ENCODE results near the gene MYH4.

DNA sequence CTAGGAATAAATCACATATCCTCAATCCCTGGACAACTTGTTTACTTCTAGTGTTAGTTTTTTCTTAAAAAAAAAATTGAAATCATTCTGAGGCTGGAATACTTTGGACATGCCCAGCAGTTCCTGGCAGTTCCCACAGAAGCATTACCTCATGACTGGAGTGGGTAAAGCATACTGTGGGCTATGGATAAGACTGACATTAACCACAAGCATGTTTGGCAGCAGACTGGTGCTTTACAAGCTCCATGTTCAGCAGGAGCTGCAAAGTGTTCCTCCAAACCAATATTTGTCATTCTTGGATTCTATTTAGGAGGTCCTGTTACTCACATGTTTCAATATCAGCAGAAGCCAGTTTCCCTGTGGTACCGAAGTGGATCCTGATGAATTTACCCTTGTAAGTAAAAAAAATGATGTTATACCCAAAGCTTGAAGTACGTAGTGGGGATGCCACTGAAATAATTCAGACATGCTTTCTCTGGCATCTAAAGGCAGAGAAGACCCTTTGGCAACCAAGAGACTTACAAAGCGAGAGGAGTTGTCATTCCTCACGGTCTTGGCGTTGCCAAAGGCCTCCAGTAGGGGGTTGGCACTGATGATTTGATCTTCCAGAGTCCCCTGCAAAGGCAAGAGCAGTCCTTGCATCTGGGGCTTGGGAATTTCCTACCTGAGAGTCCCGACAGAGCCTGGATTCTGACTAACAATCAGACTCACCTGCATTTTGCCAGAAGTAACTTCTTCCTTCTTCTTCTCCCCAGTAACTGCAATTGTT, 44.1 kb upstream of the MYH4 start:
- TF ChIP-seq SIN3A (IDR thresholded peaks at IDR 0.05; ENCODE audit: borderline replicate concordance, insufficient read depth, low read length), result no peak
- TF ChIP-seq, protein P1, sequence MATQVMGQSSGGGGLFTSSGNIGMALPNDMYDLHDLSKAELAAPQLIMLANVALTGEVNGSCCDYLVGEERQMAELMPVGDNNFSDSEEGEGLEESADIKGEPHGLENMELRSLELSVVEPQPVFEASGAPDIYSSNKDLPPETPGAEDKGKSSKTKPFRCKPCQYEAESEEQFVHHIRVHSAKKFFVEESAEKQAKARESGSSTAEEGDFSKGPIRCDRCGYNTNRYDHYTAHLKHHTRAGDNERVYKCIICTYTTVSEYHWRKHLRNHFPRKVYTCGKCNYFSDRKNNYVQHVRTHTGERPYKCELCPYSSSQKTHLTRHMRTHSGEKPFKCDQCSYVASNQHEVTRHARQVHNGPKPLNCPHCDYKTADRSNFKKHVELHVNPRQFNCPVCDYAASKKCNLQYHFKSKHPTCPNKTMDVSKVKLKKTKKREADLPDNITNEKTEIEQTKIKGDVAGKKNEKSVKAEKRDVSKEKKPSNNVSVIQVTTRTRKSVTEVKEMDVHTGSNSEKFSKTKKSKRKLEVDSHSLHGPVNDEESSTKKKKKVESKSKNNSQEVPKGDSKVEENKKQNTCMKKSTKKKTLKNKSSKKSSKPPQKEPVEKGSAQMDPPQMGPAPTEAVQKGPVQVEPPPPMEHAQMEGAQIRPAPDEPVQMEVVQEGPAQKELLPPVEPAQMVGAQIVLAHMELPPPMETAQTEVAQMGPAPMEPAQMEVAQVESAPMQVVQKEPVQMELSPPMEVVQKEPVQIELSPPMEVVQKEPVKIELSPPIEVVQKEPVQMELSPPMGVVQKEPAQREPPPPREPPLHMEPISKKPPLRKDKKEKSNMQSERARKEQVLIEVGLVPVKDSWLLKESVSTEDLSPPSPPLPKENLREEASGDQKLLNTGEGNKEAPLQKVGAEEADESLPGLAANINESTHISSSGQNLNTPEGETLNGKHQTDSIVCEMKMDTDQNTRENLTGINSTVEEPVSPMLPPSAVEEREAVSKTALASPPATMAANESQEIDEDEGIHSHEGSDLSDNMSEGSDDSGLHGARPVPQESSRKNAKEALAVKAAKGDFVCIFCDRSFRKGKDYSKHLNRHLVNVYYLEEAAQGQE (IDR thresholded peaks at IDR 0.05; ENCODE audit: insufficient read depth in 1 of 2, low read depth in 2 of 2, low read length in 2 of 2), result no peak
- TF ChIP-seq POLR2AphosphoS5 (IDR thresholded peaks at IDR 0.05; ENCODE audit: low read depth, low read length), result no peak
- TF ChIP-seq FOXP2 (optimal IDR thresholded peaks at IDR 0.05; ENCODE audit: borderline replicate concordance, extremely low read depth, extremely low read length, insufficient read depth), result no peak
